K562 (cell line): Measurements from ENCODE around the gene WNK1. TPM values are rescaled to one million over a fixed set of nuclear protein-coding genes. Genes with fewer than 3 reads are reported as not detected.
"Not testable (repeated sequence)": the region's sequence is repeated elsewhere in the genome, so short reads cannot be mapped to it uniquely, and the experiment has no call there.

Source experiments
- ATAC-seq: fragments of 200-7000 bp; cut with Tn5 transposase; 3 replicates; pipeline ENCODE4 v1.9.1; 2020; ENCODE audit warnings: moderate library complexity
- BruUV-seq: library from RNA; stranded (reverse); fragments of 400-500 nt; replicated peaks from 2 replicates; lab custom pipeline; 2021; lab: Mats Ljungman, UMichigan
- CTCF ChIA-PET: fragments of 300-600 bp; formaldehyde crosslinking; extraction: SDS; loops from one replicate; lab custom pipeline; 2021; ENCODE audit warnings: low intra/inter-chr PET ratio; lab: Yijun Ruan, JAX
- POLR2A ChIA-PET: fragments of 300-600, 350-650 bp; sonication (Branson Sonifier 250); formaldehyde crosslinking; extraction: SDS; loops from one replicate; lab custom pipeline; 2021; ENCODE audit warnings: antibody characterized with exemption, inconsistent platforms; lab: Yijun Ruan, JAX
- DNase-seq, 4 experiments: peaks; one replicate each; pipeline versions ENCODE4 v3.0.0 to v3.0.0-alpha.2; 2011 to 2018; ENCODE audit warnings: low spot score in 3 of 4, mixed read lengths in 3 of 4; ENCODE audit errors: extremely low read depth in 1 of 4
- FAIRE-seq: peaks from 2 replicates; lab custom pipeline; 2011; peaks lifted over from hg19 to GRCh38; lab: Jason Lieb, UNC
- H2AFZ ChIP-seq: 2 replicates; pipeline ENCODE4 v1.6.0; 2011; ENCODE audit warnings: low read depth, low read length, control low read depth, inconsistent platforms
- H3K27ac ChIP-seq: fragments of 200-600 bp; 3 replicates; pipeline ENCODE4 v1.8.0; 2011; ENCODE audit warnings: low read depth, mild to moderate bottlenecking, control low read depth, inconsistent platforms, low read length, moderate library complexity, mixed read lengths; ENCODE audit errors: extremely low read depth
- H3K27me3 ChIP-seq, 2 experiments: fragments of 300-600 bp in 1 of 2; 2 replicates in 1 of 2; 3 replicates in 1 of 2; pipeline versions ENCODE4 v1.6.0 to v1.8.0; 2011; ENCODE audit warnings: inconsistent platforms in 2 of 2, low read length in 2 of 2, mild to moderate bottlenecking in 1 of 2, mixed read lengths in 1 of 2, moderate library complexity in 1 of 2; ENCODE audit not compliant: control insufficient read depth in 2 of 2, insufficient read depth in 2 of 2
- H3K36me3 ChIP-seq: fragments of 300-600 bp; 3 replicates; pipeline ENCODE4 v1.8.0; 2011; ENCODE audit warnings: mild to moderate bottlenecking, low read length, inconsistent platforms; ENCODE audit not compliant: control insufficient read depth, insufficient read depth
- H3K4me1 ChIP-seq, 2 experiments: fragments of 200-600 bp in 1 of 2; replicated peaks in 1 of 2; 2 replicates in 1 of 2; 3 replicates in 1 of 2; pipeline versions ENCODE4 v1.5.1 to v1.8.0; 2011; ENCODE audit warnings: inconsistent platforms in 2 of 2, low read length in 2 of 2, mild to moderate bottlenecking in 1 of 2, mixed read lengths in 1 of 2, moderate library complexity in 1 of 2; ENCODE audit not compliant: control insufficient read depth in 2 of 2, insufficient read depth in 2 of 2
- H3K4me2 ChIP-seq: 2 replicates; pipeline ENCODE4 v1.6.1; 2011; ENCODE audit warnings: low read length, control low read depth, inconsistent platforms, mixed read lengths; ENCODE audit not compliant: insufficient read depth
- H3K4me3 ChIP-seq: fragments of 200-600 bp; sonication (generic), shearing (Covaris generic); 2 replicates; pipeline ENCODE4 v1.5.1; 2016; ENCODE audit warnings: control low read depth, inconsistent platforms
- H3K79me2 ChIP-seq: fragments of 200-600 bp; 3 replicates; pipeline ENCODE4 v1.8.0; 2011; ENCODE audit warnings: low read length, inconsistent platforms; ENCODE audit not compliant: control insufficient read depth, insufficient read depth
- H3K9ac ChIP-seq, 2 experiments: 2 replicates each; pipeline versions ENCODE4 v1.6.0 to v1.6.1; 2011; ENCODE audit warnings: low read depth in 2 of 2, low read length in 2 of 2, control low read depth in 1 of 2, inconsistent platforms in 1 of 2, mild to moderate bottlenecking in 1 of 2, mixed read lengths in 1 of 2; ENCODE audit not compliant: insufficient read depth in 1 of 2
- H3K9me1 ChIP-seq: one replicate; pipeline ENCODE4 v1.6.0; 2011; ENCODE audit warnings: inconsistent platforms, mild to moderate bottlenecking, low read length, moderate library complexity; ENCODE audit not compliant: control insufficient read depth, insufficient read depth
- H3K9me3 ChIP-seq: replicated peaks from 2 replicates; pipeline ENCODE4 v1.5.1; 2011; ENCODE audit warnings: low read depth, low read length, inconsistent platforms; ENCODE audit not compliant: control insufficient read depth, insufficient read depth
- H4K20me1 ChIP-seq: replicated peaks from 2 replicates; pipeline ENCODE4 v1.6.1; 2011; ENCODE audit warnings: low read length, inconsistent platforms, mixed read lengths; ENCODE audit not compliant: control insufficient read depth, insufficient read depth
- COPS2 ChIP-seq: fragments of 450-650 bp; conservative IDR thresholded peaks from 2 replicates; pipeline ENCODE4 v1.6.1; 2016; ENCODE audit warnings: mild to moderate bottlenecking, moderate library complexity
- HDAC6 ChIP-seq: IDR thresholded peaks from 2 replicates; pipeline ENCODE4 v1.6.1; 2012; ENCODE audit warnings: low read depth, mild to moderate bottlenecking, control low read depth, inconsistent platforms, low read length, moderate library complexity
- HSF4 ChIP-seq: fragments of 250-450 bp; sonication (Bioruptor Pico); IDR thresholded peaks from 2 replicates; pipeline ENCODE4 v2.1.2; 2022; ENCODE audit warnings: mild to moderate bottlenecking, moderate library complexity, borderline replicate concordance
- WGBS: fragments of 100-300 bp; shearing (Covaris generic); methylation state at CpG from one replicate; pipeline ENCODE4 v1.1.6; 2016; ENCODE audit warnings: low coverage, mixed read lengths; ENCODE audit not compliant: insufficient coverage; ENCODE audit errors: missing lambda C conversion rate; 5-methylcytosine and 5-hydroxymethylcytosine counted together
- in situ Hi-C: fragments of 300-500 bp; cut with MboI; formaldehyde crosslinking; loops from 4 replicates; pipeline ENCODE4 v1.15.0; 2018; ENCODE audit warnings: inconsistent platforms, mixed read lengths
- intact Hi-C: fragments of 100-400 bp; cut with micrococcal nuclease; formaldehyde crosslinking; loops from 2 replicates; pipeline ENCODE4 v1.14.2; 2022
- polyA plus RNA-seq, 8 experiments: library from polyadenylated mRNA; depleted of rRNA in 4 of 8; stranded (reverse) in 5 of 8; unstranded in 3 of 8; fragments of >200 nt; fragmentation: Nextera tagmentation in 2 of 8; fragmentation: Illumina TruSeq in 1 of 8; extraction: Ambion mirVana in 2 of 8; extraction: Trizol in 1 of 8; gene quantifications; 2 replicates each; pipeline versions ENCODE4 v1.2.1 to v1.2.3, GENCODE V29; 2011 to 2014; ENCODE audit warnings: inconsistent platforms in 1 of 8, missing spikeins in 1 of 8
- total RNA-seq, 7 experiments: library from RNA; depleted of rRNA in 6 of 7; stranded (reverse); fragments of >200 nt in 6 of 7; fragmentation: Illumina TruSeq in 2 of 7; extraction: Trizol in 2 of 7; gene quantifications; 2 replicates each; pipeline versions ENCODE4 v1.2.1 to v1.2.3, GENCODE V29; 2011 to 2021; ENCODE audit warnings: low replicate concordance in 1 of 7

WNK1 gene
- total and polyA plus RNA-seq, 9 of the 15 experiments (the other 6 are each of a cell fraction or from before 2014, with no cell fraction given), result 4.3 to 73.9 (median 31.0) TPM

DNA sequence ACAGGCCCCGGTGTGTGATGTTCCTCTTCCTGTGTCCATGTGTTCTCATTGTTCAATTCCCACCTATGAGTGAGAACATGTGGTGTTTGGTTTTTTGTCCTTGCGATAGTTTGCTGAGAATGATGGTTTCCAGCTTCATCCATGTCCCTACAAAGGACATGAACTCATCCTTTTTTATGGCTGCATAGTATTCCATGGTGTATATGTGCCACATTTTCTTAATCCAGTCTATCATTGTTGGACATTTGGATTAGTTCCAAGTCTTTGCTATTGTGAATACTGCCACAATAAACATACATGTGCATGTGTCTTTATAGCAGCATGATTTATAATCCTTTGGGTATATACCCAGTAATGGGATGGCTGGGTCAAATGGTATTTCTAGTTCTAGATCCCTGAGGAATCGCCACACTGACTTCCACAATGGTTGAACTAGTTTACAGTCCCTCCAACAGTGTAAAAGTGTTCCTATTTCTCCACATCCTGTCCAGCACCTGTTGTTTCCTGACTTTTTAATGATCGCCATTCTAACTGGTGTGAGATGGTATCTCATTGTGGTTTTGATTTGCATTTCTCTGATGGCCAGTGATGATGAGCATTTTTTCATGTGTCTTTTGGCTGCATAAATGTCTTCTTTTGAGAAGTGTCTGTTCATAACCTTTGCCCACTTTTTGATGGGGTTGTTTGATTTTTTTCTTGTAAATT, 97.5 kb downstream of the WNK1 start:
- H3K4me3 ChIP-seq, H3K9me1 ChIP-seq, H3K27me3 ChIP-seq, DNase-seq, CTCF ChIA-PET, BruUV-seq, H3K36me3 ChIP-seq, intact Hi-C loops, in situ Hi-C loops, H3K9ac ChIP-seq, ATAC-seq, H3K4me2 ChIP-seq, H3K27ac ChIP-seq, H3K4me1 ChIP-seq, H4K20me1 ChIP-seq, H2AFZ ChIP-seq, H3K9me3 ChIP-seq, FAIRE-seq, POLR2A ChIA-PET: not testable (repeated sequence)
- peaks cover 55% of the 10 kb centered on the region for H3K79me2 ChIP-seq
- no CpG with 5 or more reads among the region's 4 CpGs for WGBS

DNA sequence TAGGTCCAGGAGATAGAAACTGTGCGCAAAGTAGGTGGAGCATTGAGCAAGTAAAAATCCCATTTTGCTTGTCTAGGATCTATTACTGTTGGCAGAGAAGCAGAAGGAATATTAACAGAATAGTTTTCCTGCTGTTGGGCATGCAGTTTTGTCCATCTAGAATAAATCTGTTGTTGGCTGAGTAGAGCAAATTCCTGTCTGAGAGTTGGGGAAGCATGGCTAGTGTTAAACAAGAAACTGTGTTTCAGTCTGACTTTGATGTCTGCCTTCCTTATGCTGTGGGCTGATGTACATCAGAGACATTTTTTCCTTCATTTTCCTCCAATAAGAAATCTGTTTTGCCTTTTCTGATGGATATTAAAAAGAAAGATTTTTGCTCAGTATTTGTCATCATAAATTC, 99.0 kb downstream of the WNK1 start:
- TF ChIP-seq HDAC6 (no peak), HSF4 (CRISPR knock-in tag) (no peak), COPS2 (no peak)
- no peaks in the 10 kb centered on the region for H3K9me3 ChIP-seq
- H2AFZ ChIP-seq, result no peak overlapping the region
- no peak overlapping the region for H3K4me2 ChIP-seq
- H3K27ac ChIP-seq, result no peak overlapping the region
- DNase-seq (no peak), FAIRE-seq (peak; percentile 42), ATAC-seq (no peak)
- no CpG with 5 or more reads among the region's 1 CpG for WGBS
- POLR2A ChIA-PET, result no interaction called here
- no peak overlapping the region for H3K9ac ChIP-seq
- H3K4me3 ChIP-seq, result no peak overlapping the region
- no peaks in the 10 kb centered on the region for H3K4me1 ChIP-seq
- H3K27me3 ChIP-seq, result no peaks in the 10 kb centered on the region
- in situ Hi-C loops, result no loop called here
- no peaks in the 10 kb centered on the region for H4K20me1 ChIP-seq
- H3K79me2 ChIP-seq, result peaks cover 50% of the 10 kb centered on the region
- CTCF ChIA-PET, result no interaction called here
- intact Hi-C loops, result no loop called here
- no peaks in the 10 kb centered on the region for H3K36me3 ChIP-seq
- H3K9me1 ChIP-seq, result no peaks in the 10 kb centered on the region
- BruUV-seq, result no TSS peak
